Sigmoid colon (tissue), 7 donors: Measurements from ENCODE around the gene ADCY4. TPM values are rescaled to one million over a fixed set of nuclear protein-coding genes. Genes with fewer than 3 reads are reported as not detected.

Experiments used
- DNase-seq: peaks from one replicate; pipeline ENCODE4 v3.0.0-alpha.2; 2019
- H3K27ac ChIP-seq, 4 donors: fragments of 200-600 bp; sonication (generic); one replicate each; pipeline ENCODE4 v1.5.1; 2016 to 2019; ENCODE audit warnings: mild to moderate bottlenecking in 1 of 4
- H3K27me3 ChIP-seq, 3 donors: fragments of 200-600 bp; sonication (generic); one replicate each; pipeline ENCODE4 v1.5.1; 2019; ENCODE audit warnings: mild to moderate bottlenecking in 1 of 3
- H3K36me3 ChIP-seq, 4 donors: fragments of 200-600 bp; sonication (generic); one replicate each; pipeline ENCODE4 v1.5.1; 2016 to 2019
- H3K4me1 ChIP-seq, 4 donors: fragments of 200-600 bp; sonication (generic); one replicate each; pipeline ENCODE4 v1.5.1; 2017 to 2019
- H3K4me3 ChIP-seq, 4 donors: fragments of 200-600 bp; sonication (generic); one replicate each; pipeline ENCODE4 v1.5.1; 2017 to 2019; ENCODE audit warnings: mild to moderate bottlenecking in 2 of 4, moderate library complexity in 1 of 4
- H3K9me3 ChIP-seq, 4 donors: fragments of 200-600 bp in 3 of 4; sonication (generic) in 3 of 4; one replicate each; pipeline versions ENCODE4 v1.5.1 to v1.6.1; 2013 to 2019
- EP300 ChIP-seq, 4 donors: sonication (generic); formaldehyde crosslinking; IDR thresholded peaks; one replicate each; pipeline ENCODE4 v1.6.1; 2017; ENCODE audit warnings: antibody characterized with exemption in 4 of 4
- POLR2A ChIP-seq, 2 donors: fragments of 450-650 bp; IDR thresholded peaks; one replicate each; pipeline ENCODE4 v1.6.1; 2016; ENCODE audit warnings: antibody characterized with exemption in 2 of 2, mild to moderate bottlenecking in 2 of 2, moderate library complexity in 2 of 2
- POLR2AphosphoS5 ChIP-seq, 4 donors: sonication (generic); formaldehyde crosslinking; IDR thresholded peaks; one replicate each; pipeline ENCODE4 v1.6.1; 2017; ENCODE audit warnings: antibody characterized with exemption in 4 of 4
- WGBS, 2 donors: extraction: QIAGEN DNeasy Blood & Tissue Kit; methylation state at CpG; one replicate each; pipeline ENCODE4 v1.1.7; 2013; 5-methylcytosine and 5-hydroxymethylcytosine counted together
- intact Hi-C: fragments of 100-400 bp; cut with DNase I; formaldehyde crosslinking; loops from one replicate; pipeline ENCODE4 v1.15.1; 2023
- polyA plus RNA-seq, 3 donors: library from polyadenylated mRNA; stranded (reverse); fragments of 200-250 nt; gene quantifications; one replicate each; pipeline ENCODE4 v1.2.3, GENCODE V29; 2013
- total RNA-seq, 4 donors: library from RNA; depleted of rRNA; stranded (reverse); fragments of >200 nt; gene quantifications; one replicate each; pipeline ENCODE4 v1.1.0, GENCODE V29; 2016
- TF ChIP-seq, protein P1 (sequence below), 4 experiments: fragments of 450-650 bp in 3 of 4; fragments of 200-600 bp in 1 of 4; IDR thresholded peaks; one replicate each; pipeline ENCODE4 v1.5.1; 2016 to 2019; ENCODE audit warnings: antibody characterized with exemption in 4 of 4, mild to moderate bottlenecking in 3 of 4, moderate library complexity in 2 of 4
- donor health status: healthy with polysubstance abuse.
- donor health status: Bipolar disorder and iron deficiency.
- donor health status: healthy.

The ADCY4 gene
- total and polyA plus RNA-seq, 7 donors = 1.4 to 36.0 (median 12.1) TPM

DNA sequence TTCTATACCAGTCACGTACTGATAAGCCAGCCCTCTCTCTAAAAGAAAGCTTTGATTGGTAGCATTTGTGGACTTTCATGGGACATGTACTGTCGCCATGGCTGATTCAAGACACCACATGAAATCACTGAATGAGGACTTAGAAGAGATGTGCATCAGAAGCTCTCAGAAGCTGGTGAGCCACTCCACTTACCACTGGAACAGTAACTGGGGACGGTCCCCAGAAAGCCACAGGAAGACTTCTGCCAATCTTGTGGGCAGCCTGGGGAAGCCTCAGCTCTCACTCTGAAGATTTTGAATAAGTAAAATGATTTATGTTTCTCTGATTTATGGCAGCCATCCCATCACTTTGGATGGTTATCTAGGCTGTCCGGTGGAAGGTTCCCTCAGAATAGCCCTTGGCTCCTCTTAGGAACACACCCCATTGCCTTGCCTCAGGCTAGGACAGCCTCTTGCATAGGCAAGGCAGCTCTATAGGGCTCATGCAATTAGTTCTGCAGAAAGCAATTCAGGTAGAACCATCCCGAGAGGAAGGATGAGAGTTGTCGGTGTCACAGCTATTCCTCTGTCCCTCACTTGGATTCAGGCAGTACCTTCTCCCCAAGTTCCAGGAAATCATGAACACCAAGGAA is 45.1 kb downstream of the ADCY4 start:
- Histone ChIP-seq H3K36me3 (peaks cover 13 to 40% (median 16%) of the 10 kb centered on the region in 4 donors), H3K27me3 (no peaks in the 10 kb centered on the region), H3K4me3 (no peak overlapping the region), H3K27ac (no peak overlapping the region), H3K9me3 (no peaks in the 10 kb centered on the region), H3K4me1 (no peaks in the 10 kb centered on the region)
- TF ChIP-seq POLR2A (IDR thresholded peaks at IDR 0.05) = no peak
- TF ChIP-seq EP300 (IDR thresholded peaks at IDR 0.05) = no peak
- no peak for TF ChIP-seq POLR2AphosphoS5 (IDR thresholded peaks at IDR 0.05)
- TF ChIP-seq, protein P1, sequence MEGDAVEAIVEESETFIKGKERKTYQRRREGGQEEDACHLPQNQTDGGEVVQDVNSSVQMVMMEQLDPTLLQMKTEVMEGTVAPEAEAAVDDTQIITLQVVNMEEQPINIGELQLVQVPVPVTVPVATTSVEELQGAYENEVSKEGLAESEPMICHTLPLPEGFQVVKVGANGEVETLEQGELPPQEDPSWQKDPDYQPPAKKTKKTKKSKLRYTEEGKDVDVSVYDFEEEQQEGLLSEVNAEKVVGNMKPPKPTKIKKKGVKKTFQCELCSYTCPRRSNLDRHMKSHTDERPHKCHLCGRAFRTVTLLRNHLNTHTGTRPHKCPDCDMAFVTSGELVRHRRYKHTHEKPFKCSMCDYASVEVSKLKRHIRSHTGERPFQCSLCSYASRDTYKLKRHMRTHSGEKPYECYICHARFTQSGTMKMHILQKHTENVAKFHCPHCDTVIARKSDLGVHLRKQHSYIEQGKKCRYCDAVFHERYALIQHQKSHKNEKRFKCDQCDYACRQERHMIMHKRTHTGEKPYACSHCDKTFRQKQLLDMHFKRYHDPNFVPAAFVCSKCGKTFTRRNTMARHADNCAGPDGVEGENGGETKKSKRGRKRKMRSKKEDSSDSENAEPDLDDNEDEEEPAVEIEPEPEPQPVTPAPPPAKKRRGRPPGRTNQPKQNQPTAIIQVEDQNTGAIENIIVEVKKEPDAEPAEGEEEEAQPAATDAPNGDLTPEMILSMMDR (IDR thresholded peaks at IDR 0.05) = no peak
- no peak for DNase-seq
- 68 to 72% methylated on average over 6 of the region's 6 CpGs for WGBS, 2 donors
- intact Hi-C loops = no loop called here

DNA sequence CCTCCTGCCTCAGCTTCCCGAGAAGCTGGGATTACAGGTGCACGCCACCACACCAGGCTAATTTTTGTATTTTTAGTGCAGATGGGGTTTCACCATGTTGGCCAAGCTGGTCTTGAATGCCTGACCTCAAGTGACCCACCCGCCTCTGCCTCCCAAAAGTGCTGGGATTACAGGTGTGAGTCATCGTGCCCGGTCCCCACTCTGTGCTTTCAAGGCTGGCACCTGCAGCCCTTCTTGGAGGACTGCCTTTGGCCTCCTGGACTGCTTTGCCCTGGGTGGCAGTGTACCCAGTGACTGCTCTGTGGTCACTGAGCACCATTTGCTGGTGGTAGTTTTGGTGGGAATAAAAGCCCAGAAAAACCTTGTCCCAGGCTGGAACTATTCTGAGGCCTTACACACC is 47.9 kb downstream of the ADCY4 start:
- Histone ChIP-seq H3K4me3 (no peak overlapping the region), H3K27me3 (no peaks in the 10 kb centered on the region), H3K27ac (no peak overlapping the region), H3K36me3 (peaks cover 11 to 29% (median 14%) of the 10 kb centered on the region in 4 donors), H3K9me3 (no peaks in the 10 kb centered on the region), H3K4me1 (no peaks in the 10 kb centered on the region)
- intact Hi-C loops = no loop called here
- DNase-seq = no peak
- 96 to 97% methylated on average over 5 of the region's 5 CpGs for WGBS, 2 donors
- TF ChIP-seq, protein P1 (IDR thresholded peaks at IDR 0.05) = no peak
- TF ChIP-seq POLR2A (IDR thresholded peaks at IDR 0.05) (no peak), EP300 (IDR thresholded peaks at IDR 0.05) (no peak), POLR2AphosphoS5 (IDR thresholded peaks at IDR 0.05) (no peak)

DNA sequence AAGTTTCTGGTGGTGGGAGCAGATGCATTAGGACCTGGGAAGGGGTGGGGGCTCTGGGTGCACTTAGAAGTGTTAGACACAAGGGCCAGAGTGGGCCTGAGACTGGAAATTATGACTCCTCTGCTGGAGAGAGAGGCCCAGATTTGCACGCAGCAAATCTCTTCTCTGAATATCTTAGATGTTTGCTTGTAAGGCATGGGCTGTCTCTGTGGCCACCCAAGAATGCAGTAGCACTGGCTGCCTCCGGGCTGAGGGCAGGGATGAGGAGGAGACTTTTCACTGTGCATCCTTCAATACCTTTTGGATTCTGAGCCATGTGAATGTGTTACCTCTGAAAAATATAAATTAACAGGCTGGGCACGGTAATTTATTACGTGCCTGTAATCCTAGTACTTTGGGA is 49.5 kb downstream of the ADCY4 start:
- Histone ChIP-seq H3K27ac (no peak overlapping the region), H3K4me3 (no peak overlapping the region), H3K9me3 (no peaks in the 10 kb centered on the region), H3K4me1 (no peaks in the 10 kb centered on the region), H3K36me3 (peaks cover 0 to 12% (median 7%) of the 10 kb centered on the region in 4 donors), H3K27me3 (no peaks in the 10 kb centered on the region)
- intact Hi-C loops = no loop called here
- no peak for DNase-seq
- no peak for TF ChIP-seq EP300 (IDR thresholded peaks at IDR 0.05)
- TF ChIP-seq, protein P1 (IDR thresholded peaks at IDR 0.05) = no peak
- no peak for TF ChIP-seq POLR2A (IDR thresholded peaks at IDR 0.05)
- TF ChIP-seq POLR2AphosphoS5 (IDR thresholded peaks at IDR 0.05) = no peak
- WGBS, 2 donors = 80 to 88% methylated on average over 4 of the region's 4 CpGs

DNA sequence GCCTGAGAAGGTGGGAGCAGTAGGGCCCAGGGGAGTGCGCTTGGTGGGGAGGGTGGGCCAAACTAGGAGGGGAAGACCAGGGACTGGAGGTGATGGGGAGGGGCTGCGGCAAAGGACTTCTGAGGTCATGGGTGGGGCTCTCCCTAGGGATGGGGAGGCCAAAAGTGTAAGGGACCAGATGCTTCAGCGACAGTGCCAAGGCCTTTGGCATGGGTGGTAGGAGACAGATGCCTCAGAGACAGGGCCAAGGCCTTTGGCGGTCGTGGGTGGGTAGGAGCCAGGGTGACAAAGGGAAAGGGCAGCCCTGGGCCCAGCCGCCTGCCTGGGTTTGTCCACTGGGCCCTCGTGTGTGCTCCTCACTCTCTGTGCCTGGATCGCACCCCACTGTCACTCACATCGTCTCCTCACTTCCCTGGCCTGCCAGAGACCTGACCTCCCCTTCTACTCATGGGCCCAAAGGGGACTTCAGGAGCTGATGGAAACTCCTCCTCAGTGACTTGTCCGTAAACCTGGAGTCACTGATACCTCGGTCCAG is 50.3 kb downstream of the ADCY4 start:
- no peak for DNase-seq
- Histone ChIP-seq H3K4me3 (no peak overlapping the region), H3K4me1 (no peaks in the 10 kb centered on the region), H3K27ac (no peak overlapping the region), H3K27me3 (no peaks in the 10 kb centered on the region), H3K36me3 (peaks cover 0 to 4% (median under 1%) of the 10 kb centered on the region in 4 donors), H3K9me3 (no peaks in the 10 kb centered on the region)
- intact Hi-C loops = no loop called here
- no peak for TF ChIP-seq POLR2A (IDR thresholded peaks at IDR 0.05)
- TF ChIP-seq EP300 (IDR thresholded peaks at IDR 0.05) = no peak
- TF ChIP-seq, protein P1 (IDR thresholded peaks at IDR 0.05) = no peak
- TF ChIP-seq POLR2AphosphoS5 (IDR thresholded peaks at IDR 0.05) = no peak
- 83 to 85% methylated on average over 11 of the region's 11 CpGs for WGBS, 2 donors
